ENCODE measurements around the gene EPHA5.

DNA sequence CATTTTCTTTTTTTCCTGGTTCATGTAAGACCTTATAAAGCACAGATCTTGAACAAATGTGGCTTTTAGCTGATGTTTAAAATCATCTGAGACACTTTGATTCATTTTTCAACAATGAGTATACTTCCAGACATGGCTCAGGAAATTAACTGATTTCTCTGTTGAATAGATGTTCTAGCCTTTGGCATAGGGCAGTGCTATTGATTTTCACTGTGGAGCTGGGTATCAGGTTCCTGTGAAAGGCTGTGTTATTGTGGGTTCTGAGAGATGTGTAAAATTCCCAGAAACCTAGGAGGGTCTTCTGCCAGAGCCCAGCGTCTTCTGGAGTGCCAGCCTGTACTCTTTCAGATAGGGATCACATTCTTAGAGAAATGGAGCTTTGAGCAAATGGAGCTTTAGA is 278.9 kb downstream of the EPHA5 start:
- TF ChIP-seq, protein P1, sequence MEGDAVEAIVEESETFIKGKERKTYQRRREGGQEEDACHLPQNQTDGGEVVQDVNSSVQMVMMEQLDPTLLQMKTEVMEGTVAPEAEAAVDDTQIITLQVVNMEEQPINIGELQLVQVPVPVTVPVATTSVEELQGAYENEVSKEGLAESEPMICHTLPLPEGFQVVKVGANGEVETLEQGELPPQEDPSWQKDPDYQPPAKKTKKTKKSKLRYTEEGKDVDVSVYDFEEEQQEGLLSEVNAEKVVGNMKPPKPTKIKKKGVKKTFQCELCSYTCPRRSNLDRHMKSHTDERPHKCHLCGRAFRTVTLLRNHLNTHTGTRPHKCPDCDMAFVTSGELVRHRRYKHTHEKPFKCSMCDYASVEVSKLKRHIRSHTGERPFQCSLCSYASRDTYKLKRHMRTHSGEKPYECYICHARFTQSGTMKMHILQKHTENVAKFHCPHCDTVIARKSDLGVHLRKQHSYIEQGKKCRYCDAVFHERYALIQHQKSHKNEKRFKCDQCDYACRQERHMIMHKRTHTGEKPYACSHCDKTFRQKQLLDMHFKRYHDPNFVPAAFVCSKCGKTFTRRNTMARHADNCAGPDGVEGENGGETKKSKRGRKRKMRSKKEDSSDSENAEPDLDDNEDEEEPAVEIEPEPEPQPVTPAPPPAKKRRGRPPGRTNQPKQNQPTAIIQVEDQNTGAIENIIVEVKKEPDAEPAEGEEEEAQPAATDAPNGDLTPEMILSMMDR (IDR thresholded peaks at IDR 0.05): no peak
- no peak for TF ChIP-seq TCF7L2 (IDR thresholded peaks at IDR 0.05; ENCODE audit: low read depth, low read length)
- no peak for TF ChIP-seq POLR2AphosphoS5 (IDR thresholded peaks at IDR 0.05; ENCODE audit: low read depth, low read length)
- no peak for TF ChIP-seq SIN3A (IDR thresholded peaks at IDR 0.05; ENCODE audit: borderline replicate concordance, insufficient read depth, low read depth, low read length)
